ENCODE measurements around the gene AGT.

GRCh38 chr1:230686747-230687146 lies 27.2 kb downstream of the AGT start:
- TF ChIP-seq CTCF (conservative IDR thresholded peaks at IDR 0.05; ENCODE audit: low read depth, low read length) (no peak), EZH2 (IDR thresholded peaks at IDR 0.05; ENCODE audit: low read length, unreplicated experiment) (no peak)

Measured in PC-3 (cell line).